NCI-H2227 (cell line): ENCODE results near the gene UGT2A1.

Source experiments
- DNase-seq: peaks from one replicate; lab custom pipeline; 2025; ENCODE audit not compliant: unreplicated experiment; lab: John Stamatoyannopoulos, UW

UGT2A1 gene

DNA sequence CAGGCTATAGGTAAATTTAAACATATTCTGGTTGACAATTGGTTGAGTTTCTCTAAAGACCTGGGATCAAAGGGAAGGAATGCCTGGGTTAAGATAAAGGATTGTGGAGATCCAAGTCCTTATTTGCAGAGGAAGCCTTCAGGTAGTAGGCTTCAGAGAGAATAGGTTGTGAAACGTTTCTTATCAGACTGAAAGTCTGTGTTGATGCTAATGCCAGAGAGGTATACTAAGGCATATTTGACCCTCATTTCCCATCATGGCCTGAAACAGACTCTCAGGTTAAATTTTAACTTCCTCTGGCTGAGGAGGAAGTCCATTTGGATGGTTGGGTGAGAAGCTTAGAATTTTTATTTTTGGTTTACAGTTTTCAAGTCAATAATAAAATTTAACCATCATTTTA, 61.7 kb downstream of the UGT2A1 start:
- DNase-seq: no peak

DNA sequence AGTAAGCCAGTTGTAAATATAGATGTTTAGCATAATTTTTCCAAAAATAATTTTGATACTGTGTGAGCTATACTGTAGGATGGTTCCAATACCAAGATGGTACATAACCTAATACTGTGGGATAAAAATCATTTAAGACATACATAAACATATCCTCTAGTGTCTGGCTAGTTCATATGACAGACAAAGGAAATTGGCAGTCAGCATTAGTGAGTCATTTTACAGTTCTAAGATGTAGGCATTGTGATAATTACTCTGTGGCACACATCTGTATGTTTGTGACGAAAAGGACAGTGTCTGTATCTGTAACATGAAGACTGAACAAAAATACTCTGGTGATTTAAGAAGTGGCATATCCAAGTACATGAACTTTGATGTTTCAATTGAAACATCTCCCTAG, 63.2 kb downstream of the UGT2A1 start:
- DNase-seq: no peak

DNA sequence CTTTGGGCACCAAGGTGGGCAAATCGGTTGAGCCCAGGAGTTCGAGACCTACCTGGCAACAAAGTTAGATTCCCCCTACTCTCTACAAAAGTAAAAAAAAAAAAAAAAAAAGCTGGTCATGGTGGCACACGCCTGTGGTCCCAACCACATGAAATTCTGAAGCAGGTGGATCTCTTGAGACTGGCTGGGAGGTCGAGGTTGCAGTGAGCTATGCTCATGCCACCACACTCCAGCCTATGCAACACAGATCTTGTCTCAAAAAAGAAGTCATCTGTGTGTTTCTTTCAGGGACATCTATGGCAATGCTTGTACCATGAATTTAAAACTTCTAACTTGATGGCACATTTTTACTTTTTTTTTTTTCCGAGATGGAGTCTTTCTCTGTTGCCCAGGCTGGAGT, 68.9 kb downstream of the UGT2A1 start:
- no peak for DNase-seq

DNA sequence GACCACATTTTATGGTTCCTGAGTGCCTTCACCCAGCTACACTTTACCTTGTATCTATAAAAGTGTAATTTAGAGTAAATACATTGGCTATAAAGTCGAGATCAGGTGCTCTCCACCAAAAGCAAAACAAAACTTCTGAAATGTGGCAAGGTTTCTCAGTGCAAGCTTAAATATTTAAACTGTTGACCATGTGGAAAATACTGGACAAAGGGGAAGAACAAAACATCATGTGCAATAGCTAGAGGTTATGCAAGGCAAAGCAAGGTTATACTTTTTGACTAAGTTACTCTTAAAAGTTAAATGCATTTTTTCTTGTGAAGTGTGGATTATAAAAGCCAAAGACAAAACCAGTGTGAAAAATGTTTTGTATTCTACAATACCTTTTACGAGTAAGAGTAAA, 69.5 kb downstream of the UGT2A1 start:
- no peak for DNase-seq

DNA sequence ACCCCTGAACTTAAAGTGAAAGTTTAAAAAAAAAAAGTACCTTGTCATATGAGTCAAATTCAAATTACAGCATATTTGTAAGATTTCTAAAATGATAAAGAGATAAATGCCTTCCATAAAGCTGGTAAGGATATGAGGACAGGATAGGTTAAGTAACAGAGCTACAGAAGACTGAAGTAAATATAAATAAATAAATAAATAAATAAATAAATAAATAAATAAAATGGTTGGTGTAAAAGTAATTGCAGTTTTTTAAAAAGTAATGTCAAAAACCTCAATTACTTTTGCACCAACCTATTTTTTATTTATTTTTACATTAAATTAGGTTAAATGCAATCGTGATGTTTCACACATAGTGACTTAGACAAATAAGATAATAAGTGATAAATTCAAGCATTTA, 75.8 kb downstream of the UGT2A1 start:
- DNase-seq: no peak

DNA sequence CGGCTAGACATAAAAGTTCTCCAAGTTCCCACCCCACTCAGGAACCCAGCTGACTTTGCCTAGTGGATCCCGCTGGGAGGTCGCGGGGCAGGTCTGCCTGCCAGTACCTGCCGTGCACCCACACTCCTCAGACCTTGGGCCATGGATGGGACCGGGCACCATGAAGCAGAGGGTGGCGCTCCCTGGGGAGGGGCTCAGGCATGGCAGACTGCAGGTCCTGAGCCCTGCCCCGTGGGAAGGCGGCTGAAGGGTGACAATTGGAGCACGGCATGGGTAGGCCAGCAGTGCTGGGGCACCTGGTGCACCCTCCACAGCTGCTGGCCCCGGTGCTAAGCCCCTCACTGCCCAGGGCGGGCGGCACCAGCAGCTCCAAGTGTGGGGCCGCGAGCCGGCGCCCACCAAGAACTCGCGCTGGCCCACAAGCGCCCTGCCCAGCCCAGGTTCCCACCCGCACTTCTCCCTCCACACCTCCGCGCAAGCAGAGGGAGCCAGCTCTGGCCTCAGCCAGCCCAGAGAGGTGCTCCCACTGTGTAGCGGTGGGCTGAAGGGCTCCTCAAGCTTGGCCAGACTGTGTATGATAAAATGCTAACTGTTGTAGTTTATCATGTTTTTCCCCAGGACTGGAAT, 76.7 kb downstream of the UGT2A1 start:
- no peak for DNase-seq

DNA sequence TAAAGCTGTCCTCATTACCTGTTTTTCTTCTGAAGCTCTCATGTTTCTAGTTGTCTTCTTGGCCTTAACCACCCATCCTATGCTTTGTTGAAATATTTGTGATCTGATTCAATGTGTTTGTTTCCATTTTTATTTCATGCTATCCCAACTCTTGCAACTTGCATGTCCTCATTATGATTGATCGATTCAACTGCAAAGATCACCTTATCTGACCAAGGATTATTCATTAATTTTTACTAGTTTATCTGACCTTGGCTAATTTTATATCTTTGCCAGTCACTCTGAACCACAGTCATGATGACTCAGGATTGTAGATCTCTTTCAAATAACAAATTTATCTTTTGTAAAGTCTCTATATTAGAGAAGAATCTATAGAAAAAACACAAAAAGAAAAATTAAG, 84.3 kb downstream of the UGT2A1 start:
- DNase-seq: no peak

DNA sequence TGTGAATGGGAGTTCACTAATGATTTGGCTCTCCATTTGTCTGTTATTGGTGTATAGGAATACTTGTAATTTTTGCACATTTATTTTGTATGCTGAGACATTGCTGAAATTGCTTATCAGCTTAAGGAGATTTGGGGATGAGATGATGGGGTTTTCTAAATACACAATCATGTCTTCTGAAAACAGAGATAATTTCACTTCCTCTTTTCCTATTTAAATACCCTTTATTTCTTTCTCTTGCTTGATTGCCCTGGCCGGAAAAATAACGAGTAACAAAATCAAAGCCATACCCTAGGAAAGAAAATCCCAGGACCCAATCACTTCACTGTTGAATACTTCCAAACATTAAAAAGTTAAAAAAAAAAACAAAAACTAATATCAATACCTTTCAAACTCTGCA, 89.6 kb downstream of the UGT2A1 start:
- DNase-seq: no peak

DNA sequence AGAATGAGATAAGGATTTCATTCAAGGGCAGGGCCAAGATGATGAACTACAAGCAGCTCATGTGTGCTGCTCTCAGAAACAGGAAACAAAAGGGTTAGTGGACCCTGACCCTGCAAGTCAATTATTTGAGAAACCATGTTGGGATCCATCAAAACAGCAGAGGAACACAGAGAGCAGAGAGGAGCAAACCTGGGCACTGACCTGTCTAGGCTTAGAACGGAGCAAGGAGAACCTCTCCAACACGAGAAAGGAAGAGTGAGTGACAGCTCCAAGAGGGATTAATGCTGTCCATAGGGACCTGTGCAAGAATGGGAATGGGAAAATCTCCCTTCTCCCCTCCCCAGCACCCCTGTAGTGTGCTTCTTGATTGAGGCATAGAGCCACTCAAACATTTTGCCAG, 103.4 kb downstream of the UGT2A1 start:
- no peak for DNase-seq

DNA sequence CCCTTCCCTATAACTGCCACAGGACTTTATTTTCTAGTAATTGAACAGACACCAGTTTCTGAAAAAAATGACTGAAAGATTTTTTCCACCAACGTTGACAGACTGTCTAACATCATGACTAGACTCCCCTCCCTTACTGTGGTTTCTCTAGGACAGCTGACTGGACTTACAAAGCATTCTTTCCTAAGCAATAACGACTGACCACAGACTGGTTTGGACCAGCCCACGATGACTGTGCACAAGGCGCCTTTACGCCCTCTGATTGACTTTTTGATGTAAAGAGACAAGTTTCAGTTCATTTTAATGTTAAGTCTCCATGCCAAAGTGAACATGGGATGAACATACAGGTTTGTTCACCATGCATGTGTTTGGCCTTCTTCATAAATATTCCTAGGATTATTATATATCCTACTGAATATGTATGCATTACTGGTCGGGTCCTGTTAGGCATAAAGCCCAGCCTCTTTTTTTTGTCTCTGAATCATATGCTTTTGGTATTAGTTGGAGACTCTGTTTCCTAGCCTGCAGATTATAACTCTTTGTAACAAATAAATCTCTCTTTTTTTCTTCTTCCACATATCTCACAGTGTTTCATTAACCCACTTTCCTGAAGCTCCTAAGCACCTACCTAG, 106.8 kb downstream of the UGT2A1 start:
- DNase-seq: no peak
